GM21529 (cell line): ENCODE results near the gene HAUS7.
"Not testable (repeated sequence)": the region's sequence is repeated elsewhere in the genome, so short reads cannot be mapped to it uniquely, and the experiment has no call there.

Experiments
- ATAC-seq: cut with Tn5 transposase; IDR thresholded peaks from one replicate; pipeline ENCODE4 v1.9.1; 2021; ENCODE audit not compliant: unreplicated experiment

Gene HAUS7

DNA sequence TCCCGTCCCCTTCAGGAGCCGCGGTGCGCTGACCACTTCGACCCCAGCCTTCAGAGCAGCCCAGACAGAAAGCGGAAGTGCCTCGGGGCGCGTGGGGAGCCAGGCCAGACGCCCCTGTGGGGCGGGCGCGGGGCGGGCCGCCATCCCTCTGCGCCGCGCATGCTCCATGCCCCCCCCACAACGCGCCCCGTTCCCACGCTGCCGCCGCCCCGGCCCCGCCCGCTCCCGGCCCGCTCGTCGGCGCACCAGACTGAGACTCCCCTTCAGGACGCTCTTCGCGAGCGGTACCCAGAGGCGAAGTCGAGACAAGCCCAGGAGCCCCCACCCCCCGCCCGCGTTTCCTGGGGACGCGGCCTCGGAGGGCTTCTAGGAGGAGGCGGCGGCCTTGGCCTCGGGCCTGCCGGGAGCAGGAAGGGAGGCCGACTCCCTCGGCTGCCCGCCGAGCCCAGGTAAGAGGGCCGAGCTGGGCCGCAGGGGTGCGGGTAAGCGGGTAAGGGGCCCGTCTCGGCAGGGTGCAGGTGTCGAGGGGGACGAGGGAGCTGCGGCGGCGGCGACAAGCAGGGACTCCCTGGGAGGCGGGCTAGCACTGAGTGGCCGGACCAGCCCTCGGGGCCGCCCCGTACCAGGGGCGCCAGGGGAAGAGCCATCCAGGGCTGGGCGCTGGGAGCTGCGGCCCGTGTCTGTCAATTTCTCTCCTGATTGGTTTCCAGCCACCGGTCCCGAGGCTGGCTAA lies 59.0 kb downstream of the HAUS7 start, which contains the start of gene ZFP92:
TSS of gene ZFP92 (plus strand) at position 218 of the 733 bp plus-strand sequence. CDS start 6,851 bp downstream, outside the sequence.
- no peak for ATAC-seq

DNA sequence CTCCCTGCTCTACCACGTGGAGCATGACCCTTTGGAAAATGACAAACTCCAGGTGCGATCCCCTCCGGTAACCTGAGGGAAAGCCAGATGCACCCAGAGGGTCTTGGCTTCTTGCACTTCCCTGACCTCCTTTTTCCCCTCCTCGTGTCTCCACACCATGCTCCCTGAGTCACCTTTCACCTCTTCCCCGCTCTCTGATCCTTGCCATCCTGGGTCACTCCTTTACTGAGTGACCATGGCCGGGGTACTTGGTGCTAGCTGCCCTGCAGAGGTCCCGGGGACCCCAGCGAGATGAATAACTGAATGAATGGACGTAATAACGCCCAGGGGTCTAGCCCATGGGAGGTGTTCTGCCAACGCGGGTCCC lies 59.5 kb downstream of the HAUS7 start:
- ATAC-seq, result no peak

GRCh38 chrX:153410373-153410772 lies 60.0 kb downstream of the HAUS7 start:
- ATAC-seq, result no peak

GRCh38 chrX:153409414-153410101 lies 60.8 kb downstream of the HAUS7 start:
- ATAC-seq, result no peak

- no peak for ATAC-seq
Observed at GRCh38 chrX:153408871-153409351, 61.5 kb downstream of the HAUS7 start.

DNA sequence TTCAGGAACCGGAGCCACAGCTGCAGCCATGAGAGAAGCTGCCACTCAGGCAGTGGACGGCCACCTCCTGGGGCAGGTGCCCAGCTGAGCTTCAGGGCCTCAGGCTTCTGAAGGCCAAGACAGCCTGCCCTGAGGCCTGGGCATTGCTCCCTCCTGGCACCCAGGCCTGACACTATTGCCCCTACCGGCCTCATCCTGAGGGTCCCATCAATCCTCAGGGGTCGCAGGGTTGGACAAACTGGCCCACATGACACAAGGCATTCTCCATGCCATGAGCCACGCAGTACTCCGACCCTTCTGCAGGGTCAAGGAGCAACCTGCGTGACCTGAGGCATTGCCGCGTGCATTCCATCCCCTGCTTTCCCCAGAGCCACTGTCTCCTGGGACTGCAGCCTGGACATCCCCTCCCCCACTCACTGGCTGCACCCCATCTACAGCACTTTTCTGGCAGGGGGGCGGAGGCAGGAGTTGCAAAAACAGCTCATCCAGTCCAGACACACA lies 62.1 kb downstream of the HAUS7 start:
- no peak for ATAC-seq

DNA sequence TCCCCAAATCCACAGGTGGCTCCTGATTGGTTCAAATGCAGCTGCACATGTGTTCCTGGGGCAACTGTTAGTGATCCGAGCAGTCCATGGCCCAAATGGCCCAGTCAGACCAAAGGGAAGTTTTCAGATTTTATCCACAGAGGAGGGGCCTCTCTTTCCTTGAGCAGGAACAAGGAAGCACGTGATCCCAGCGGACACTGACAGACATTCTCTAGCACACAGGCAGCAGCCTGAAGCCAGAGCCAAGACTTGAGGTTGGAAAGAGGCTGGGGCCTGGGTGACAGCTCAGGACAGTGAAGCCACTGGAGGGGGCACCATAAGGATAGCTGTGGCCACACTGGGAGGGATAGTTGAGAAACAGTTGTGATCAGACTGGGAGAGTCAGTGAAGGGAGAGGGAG lies 62.6 kb downstream of the HAUS7 start:
- no peak for ATAC-seq

- ATAC-seq, result no peak
Observed at GRCh38 chrX:153406903-153407302, 63.5 kb downstream of the HAUS7 start.

GRCh38 chrX:153406011-153406410 lies 64.4 kb downstream of the HAUS7 start:
- no peak for ATAC-seq

- ATAC-seq, result no peak
Observed at GRCh38 chrX:153405426-153405825, 65.0 kb downstream of the HAUS7 start.

DNA sequence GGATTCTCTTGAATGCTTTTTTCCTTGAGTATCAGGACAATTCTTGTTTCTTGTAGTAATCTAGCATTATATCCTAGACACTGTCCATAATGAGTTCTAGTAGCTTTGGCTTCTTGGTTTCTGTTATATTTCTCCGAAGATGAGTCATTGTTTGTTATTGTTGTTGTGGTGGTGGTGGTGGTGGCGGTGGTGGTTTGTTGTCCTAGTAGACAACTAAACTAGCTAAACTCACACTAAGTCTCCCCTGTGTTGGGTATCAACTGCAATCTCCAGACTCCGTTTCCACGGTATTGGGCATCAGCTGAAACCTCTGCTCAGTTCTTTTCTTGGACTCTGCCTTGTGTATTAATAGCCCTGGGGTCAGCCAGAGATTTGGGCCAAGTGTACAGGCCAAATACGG lies 66.0 kb downstream of the HAUS7 start:
- ATAC-seq, result not testable (repeated sequence)

GRCh38 chrX:153401133-153401764 lies 69.1 kb downstream of the HAUS7 start, which contains the start of gene PNMA6E:
Gene PNMA6E (minus strand): TSS chrX:153401350. CDS start chrX:153398849, 2,501 bp downstream.
- ATAC-seq, result no peak

GRCh38 chrX:153400146-153401132 lies 69.9 kb downstream of the HAUS7 start:
- peak; percentile 56 for ATAC-seq

DNA sequence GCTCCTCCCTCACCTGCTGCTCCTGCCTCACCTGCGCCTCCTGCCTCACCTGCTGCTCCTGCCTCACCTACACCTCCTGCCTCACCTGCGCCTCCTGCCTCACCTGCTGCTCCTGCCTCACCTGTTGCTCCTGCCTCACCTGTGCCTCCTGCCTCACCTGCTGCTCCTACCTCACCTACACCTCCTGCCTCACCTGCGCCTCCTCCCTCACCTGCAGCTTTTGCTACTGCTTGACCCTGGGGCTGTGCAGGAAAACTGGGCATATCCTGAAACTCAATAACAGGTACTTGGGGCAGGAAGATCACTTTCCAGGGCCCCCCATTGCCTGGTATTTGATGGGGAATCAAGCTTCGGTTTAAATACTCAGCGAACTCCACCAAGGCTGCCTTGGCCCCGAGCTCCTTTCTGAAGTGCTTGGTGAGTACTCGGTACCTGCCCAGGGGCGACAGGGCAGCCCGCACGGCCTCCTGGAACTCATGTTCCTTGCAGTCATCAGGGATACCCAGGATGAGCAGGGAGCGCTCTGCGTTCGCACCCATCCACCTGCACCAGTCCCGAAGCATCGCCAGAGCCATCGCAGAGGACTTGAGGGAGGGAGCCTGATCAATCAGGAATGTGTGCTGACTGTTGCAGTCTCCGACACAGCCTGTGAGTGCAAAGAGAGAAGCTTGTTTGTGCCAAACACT lies 72.0 kb downstream of the HAUS7 start:
- ATAC-seq, result no peak
